HL-60 (cell line): ENCODE data around the gene NKX2-2.

Experiments
- DNase-seq, 2 experiments: peaks; one replicate each; pipeline ENCODE4 v3.0.0-alpha.2; 2010 to 2020; ENCODE audit warnings: low read depth in 1 of 2, low spot score in 1 of 2
- H3K27ac ChIP-seq: fragments of 250-450 bp; sonication (Bioruptor Pico); replicated peaks from 2 replicates; pipeline ENCODE4 v1.5.1; 2020; ENCODE audit warnings: mild to moderate bottlenecking, moderate library complexity
- H3K27me3 ChIP-seq: fragments of 250-450 bp; sonication (Bioruptor Pico); 2 replicates; pipeline ENCODE4 v1.5.1; 2021; ENCODE audit warnings: mild to moderate bottlenecking, moderate library complexity; ENCODE audit not compliant: insufficient read depth, poor library complexity, severe bottlenecking
- H3K4me3 ChIP-seq: replicated peaks from 2 replicates; pipeline ENCODE4 v1.5.1; 2011; ENCODE audit warnings: mild to moderate bottlenecking, control low read depth, low read length; ENCODE audit not compliant: insufficient read depth
- GABPA ChIP-seq: IDR thresholded peaks from 2 replicates; pipeline ENCODE4 v1.6.1; 2012; ENCODE audit warnings: low read depth
- POLR2AphosphoS5 ChIP-seq: IDR thresholded peaks from 2 replicates; pipeline ENCODE4 v1.6.1; 2012; ENCODE audit warnings: low read depth
- SPI1 ChIP-seq: IDR thresholded peaks from 2 replicates; pipeline ENCODE4 v1.6.1; 2012; ENCODE audit warnings: low read depth, mild to moderate bottlenecking, borderline replicate concordance
- TF ChIP-seq, protein P1 (sequence below): IDR thresholded peaks from 2 replicates; pipeline ENCODE4 v1.6.1; 2012; ENCODE audit warnings: low read depth; ENCODE audit not compliant: insufficient replicate concordance
- TF ChIP-seq, protein P2 (sequence below): IDR thresholded peaks from one replicate; pipeline ENCODE4 v1.5.1; 2011; ENCODE audit warnings: low read length, control low read depth, inconsistent platforms; ENCODE audit not compliant: insufficient read depth

The NKX2-2 gene

DNA sequence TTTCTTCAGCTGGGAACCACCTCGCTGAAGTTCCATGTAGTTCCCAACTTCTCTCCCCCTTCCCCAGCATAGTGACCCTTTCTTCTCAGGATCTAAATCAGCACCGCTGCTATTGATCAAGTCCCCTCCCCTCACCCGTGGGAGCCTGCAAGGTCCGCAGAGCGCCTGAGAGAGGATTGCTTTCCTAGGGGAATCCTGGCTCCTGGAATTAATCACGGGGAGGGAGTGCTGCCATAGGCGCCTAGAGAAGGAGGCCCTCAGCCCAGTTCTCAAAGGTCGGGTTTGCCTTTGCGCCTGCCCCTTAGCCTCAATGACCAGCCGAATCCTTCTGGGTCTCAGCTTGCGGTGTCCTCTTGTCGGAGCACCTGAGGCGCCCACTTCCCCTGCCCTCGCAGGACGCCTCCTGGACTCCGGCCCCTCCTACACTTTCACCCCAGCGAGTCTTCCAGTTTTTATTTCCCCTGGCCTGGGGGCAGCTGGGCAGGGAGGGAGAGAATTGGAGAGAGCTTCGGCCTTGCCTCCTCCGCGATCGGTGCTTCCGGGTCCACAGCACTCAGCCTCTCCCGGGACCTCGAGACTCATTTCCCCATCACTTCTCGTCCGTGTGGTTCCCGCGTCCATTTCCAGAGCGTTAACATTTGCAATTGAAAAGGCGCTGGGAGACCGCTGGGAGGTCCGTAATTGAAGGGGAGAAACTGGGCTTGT lies 3.1 kb upstream of the NKX2-2 start:
- Histone ChIP-seq H3K27ac (no peak overlapping the region), H3K4me3 (no peak overlapping the region), H3K27me3 (peaks cover 93% of the 10 kb centered on the region)
- DNase-seq: no peak
- TF ChIP-seq SPI1 (no peak), POLR2AphosphoS5 (no peak), GABPA (no peak)
- TF ChIP-seq, protein P1, sequence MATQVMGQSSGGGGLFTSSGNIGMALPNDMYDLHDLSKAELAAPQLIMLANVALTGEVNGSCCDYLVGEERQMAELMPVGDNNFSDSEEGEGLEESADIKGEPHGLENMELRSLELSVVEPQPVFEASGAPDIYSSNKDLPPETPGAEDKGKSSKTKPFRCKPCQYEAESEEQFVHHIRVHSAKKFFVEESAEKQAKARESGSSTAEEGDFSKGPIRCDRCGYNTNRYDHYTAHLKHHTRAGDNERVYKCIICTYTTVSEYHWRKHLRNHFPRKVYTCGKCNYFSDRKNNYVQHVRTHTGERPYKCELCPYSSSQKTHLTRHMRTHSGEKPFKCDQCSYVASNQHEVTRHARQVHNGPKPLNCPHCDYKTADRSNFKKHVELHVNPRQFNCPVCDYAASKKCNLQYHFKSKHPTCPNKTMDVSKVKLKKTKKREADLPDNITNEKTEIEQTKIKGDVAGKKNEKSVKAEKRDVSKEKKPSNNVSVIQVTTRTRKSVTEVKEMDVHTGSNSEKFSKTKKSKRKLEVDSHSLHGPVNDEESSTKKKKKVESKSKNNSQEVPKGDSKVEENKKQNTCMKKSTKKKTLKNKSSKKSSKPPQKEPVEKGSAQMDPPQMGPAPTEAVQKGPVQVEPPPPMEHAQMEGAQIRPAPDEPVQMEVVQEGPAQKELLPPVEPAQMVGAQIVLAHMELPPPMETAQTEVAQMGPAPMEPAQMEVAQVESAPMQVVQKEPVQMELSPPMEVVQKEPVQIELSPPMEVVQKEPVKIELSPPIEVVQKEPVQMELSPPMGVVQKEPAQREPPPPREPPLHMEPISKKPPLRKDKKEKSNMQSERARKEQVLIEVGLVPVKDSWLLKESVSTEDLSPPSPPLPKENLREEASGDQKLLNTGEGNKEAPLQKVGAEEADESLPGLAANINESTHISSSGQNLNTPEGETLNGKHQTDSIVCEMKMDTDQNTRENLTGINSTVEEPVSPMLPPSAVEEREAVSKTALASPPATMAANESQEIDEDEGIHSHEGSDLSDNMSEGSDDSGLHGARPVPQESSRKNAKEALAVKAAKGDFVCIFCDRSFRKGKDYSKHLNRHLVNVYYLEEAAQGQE: no peak
- TF ChIP-seq, protein P2, sequence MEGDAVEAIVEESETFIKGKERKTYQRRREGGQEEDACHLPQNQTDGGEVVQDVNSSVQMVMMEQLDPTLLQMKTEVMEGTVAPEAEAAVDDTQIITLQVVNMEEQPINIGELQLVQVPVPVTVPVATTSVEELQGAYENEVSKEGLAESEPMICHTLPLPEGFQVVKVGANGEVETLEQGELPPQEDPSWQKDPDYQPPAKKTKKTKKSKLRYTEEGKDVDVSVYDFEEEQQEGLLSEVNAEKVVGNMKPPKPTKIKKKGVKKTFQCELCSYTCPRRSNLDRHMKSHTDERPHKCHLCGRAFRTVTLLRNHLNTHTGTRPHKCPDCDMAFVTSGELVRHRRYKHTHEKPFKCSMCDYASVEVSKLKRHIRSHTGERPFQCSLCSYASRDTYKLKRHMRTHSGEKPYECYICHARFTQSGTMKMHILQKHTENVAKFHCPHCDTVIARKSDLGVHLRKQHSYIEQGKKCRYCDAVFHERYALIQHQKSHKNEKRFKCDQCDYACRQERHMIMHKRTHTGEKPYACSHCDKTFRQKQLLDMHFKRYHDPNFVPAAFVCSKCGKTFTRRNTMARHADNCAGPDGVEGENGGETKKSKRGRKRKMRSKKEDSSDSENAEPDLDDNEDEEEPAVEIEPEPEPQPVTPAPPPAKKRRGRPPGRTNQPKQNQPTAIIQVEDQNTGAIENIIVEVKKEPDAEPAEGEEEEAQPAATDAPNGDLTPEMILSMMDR: no peak

DNA sequence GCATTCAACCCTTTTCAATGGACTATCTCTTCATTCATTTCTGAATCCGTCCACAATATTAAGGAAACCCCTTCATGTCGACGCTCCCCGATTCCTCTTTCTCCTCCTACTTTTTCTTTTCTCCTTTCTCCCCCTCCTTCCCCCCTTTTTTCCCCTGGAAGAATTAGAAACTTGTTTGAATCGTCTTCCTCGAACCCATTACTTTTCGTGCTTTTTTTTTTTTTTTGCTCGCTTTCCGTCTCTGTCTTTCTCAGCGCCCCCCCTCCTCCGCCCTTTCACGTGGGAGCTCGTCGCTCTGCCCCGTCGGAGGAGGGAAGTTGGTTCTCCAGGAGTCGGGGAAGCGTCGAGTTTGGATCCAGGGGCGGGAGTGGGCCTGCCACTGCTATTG lies 2.3 kb upstream of the NKX2-2 start:
- Histone ChIP-seq H3K27ac (no peak overlapping the region), H3K4me3 (no peak overlapping the region), H3K27me3 (peaks cover 93% of the 10 kb centered on the region)
- TF ChIP-seq POLR2AphosphoS5 (no peak), GABPA (no peak), SPI1 (no peak)
- TF ChIP-seq, protein P1: no peak
- TF ChIP-seq, protein P2: no peak
- DNase-seq: no peak

DNA sequence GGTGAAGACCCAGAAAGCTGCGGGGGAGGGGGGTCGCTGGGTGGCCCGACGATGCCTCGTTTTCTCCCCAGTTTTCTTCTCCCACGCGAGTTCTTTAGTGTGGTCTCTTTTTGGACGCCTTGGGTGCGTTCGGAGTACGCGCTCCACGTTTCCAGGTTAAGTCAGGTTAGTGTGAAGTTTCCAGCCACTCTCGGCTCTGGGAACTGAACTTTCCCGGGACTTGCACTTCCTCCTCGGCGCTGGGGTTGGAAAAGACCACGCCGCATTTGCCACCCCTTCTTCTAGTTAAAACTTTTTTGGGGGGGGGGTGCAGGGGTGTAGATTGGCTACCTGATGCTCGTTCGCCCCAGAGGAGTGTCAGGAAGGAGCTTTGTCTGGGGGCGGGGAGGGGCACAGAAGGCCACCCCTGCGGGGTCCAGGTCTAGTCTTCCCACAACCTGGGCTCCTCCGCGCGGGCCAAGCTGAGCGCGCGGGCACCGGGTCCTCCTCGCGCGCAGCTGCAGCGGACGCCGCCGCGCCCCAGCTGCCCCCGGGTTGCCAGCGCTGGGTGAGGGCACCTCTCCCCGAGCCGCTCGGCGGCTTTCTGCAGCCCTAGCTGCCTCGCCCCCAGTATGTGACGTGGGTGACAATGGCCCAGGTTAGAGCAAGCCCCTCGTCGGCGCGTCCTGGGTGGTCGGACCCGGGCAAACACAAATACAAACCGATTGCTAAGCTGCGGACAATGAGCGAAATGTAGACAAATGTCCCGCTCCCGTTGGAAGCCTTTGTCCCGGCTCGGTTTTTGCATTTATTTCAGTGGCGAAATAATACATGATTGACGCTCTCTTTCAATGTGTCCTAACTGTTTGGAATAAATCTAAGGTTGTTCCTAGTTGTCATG lies 1.7 kb upstream of the NKX2-2 start:
- peaks cover 91% of the 10 kb centered on the region for H3K27me3 ChIP-seq
- H3K27ac ChIP-seq: no peak overlapping the region
- DNase-seq: no peak
- no peak overlapping the region for H3K4me3 ChIP-seq
- TF ChIP-seq SPI1: no peak
- no peak for TF ChIP-seq POLR2AphosphoS5
- no peak for TF ChIP-seq GABPA
- TF ChIP-seq, protein P2: no peak
- TF ChIP-seq, protein P1: no peak
